HEK293 (cell line): ENCODE results near the gene TCEA2.

Source experiments
- CTCF ChIA-PET: fragments of 350-600 bp; formaldehyde crosslinking; extraction: SDS; loops from one replicate; lab custom pipeline; 2021; ENCODE audit warnings: antibody characterized with exemption; lab: Yijun Ruan, JAX
- POLR2A ChIA-PET: fragments of 300-600 bp; formaldehyde crosslinking; extraction: SDS; loops from one replicate; lab custom pipeline; 2020; ENCODE audit warnings: antibody characterized with exemption, inconsistent platforms; lab: Yijun Ruan, JAX
- H3K27ac ChIP-seq: fragments of 200-500 bp; sonication (Bioruptor generic); 2 replicates; pipeline ENCODE4 v1.5.1; 2014; ENCODE audit warnings: low read depth, low read length, control low read depth, inconsistent platforms; ENCODE audit errors: extremely low read depth
- H3K36me3 ChIP-seq, 2 experiments: fragments of 200-500 bp in 1 of 2; sonication (Bioruptor generic) in 1 of 2; 1 replicate in 1 of 2; 2 replicates in 1 of 2; pipeline ENCODE4 v1.5.1; 2014 to 2017; ENCODE audit warnings: inconsistent platforms in 2 of 2, low read length in 2 of 2; ENCODE audit not compliant: control insufficient read depth in 2 of 2, insufficient read depth in 1 of 2
- H3K4me1 ChIP-seq: fragments of 200-500 bp; sonication (Bioruptor generic); 2 replicates; pipeline ENCODE4 v1.5.1; 2014; ENCODE audit warnings: mild to moderate bottlenecking, low read length, inconsistent platforms; ENCODE audit not compliant: control insufficient read depth, insufficient read depth
- H3K4me3 ChIP-seq: 2 replicates; pipeline ENCODE4 v1.5.1; 2011; ENCODE audit warnings: low read depth, mild to moderate bottlenecking, control low read depth, low read length, moderate library complexity
- H3K9me3 ChIP-seq: fragments of 200-500 bp; sonication (Bioruptor generic); 2 replicates; pipeline ENCODE4 v1.5.1; 2014; ENCODE audit warnings: low read depth, low read length, inconsistent platforms; ENCODE audit not compliant: control insufficient read depth, insufficient read depth
- HIC1 ChIP-seq: fragments of 450-650 bp; formaldehyde crosslinking; IDR thresholded peaks from 2 replicates; pipeline ENCODE4 v1.5.1; 2016; ENCODE audit warnings: missing biosample characterization, missing genetic modification characterization
- KLF10 ChIP-seq: fragments of 450-650 bp; IDR thresholded peaks from 2 replicates; pipeline ENCODE4 v1.5.1; 2018; ENCODE audit warnings: missing biosample characterization, mild to moderate bottlenecking, missing genetic modification characterization
- PRDM10 ChIP-seq: fragments of 450-650 bp; formaldehyde crosslinking; IDR thresholded peaks from 2 replicates; pipeline ENCODE4 v1.5.1; 2016; ENCODE audit warnings: missing biosample characterization, missing genetic modification characterization
- SCRT2 ChIP-seq: fragments of 450-650 bp; formaldehyde crosslinking; IDR thresholded peaks from 2 replicates; pipeline ENCODE4 v1.5.1; 2016; ENCODE audit warnings: missing biosample characterization, missing genetic modification characterization
- SP2 ChIP-seq: fragments of 450-650 bp; formaldehyde crosslinking; IDR thresholded peaks from 2 replicates; pipeline ENCODE4 v1.5.1; 2016; ENCODE audit warnings: missing biosample characterization, missing genetic modification characterization
- WT1 ChIP-seq: fragments of 450-650 bp; formaldehyde crosslinking; IDR thresholded peaks from 2 replicates; pipeline ENCODE4 v1.5.1; 2016; ENCODE audit warnings: missing biosample characterization, missing genetic modification characterization
- ZBTB17 ChIP-seq: fragments of 450-650 bp; formaldehyde crosslinking; IDR thresholded peaks from 2 replicates; pipeline ENCODE4 v1.5.1; 2016; ENCODE audit warnings: missing biosample characterization, missing genetic modification characterization
- ZBTB20 ChIP-seq: fragments of 450-650 bp; formaldehyde crosslinking; IDR thresholded peaks from 2 replicates; pipeline ENCODE4 v1.5.1; 2016; ENCODE audit warnings: missing biosample characterization, missing genetic modification characterization
- ZFP3 ChIP-seq: fragments of 450-650 bp; formaldehyde crosslinking; IDR thresholded peaks from 2 replicates; pipeline ENCODE4 v1.5.1; 2016; ENCODE audit warnings: low read depth, missing biosample characterization, missing genetic modification characterization
- ZIC2 ChIP-seq: fragments of 450-650 bp; formaldehyde crosslinking; IDR thresholded peaks from 2 replicates; pipeline ENCODE4 v1.5.1; 2016; ENCODE audit warnings: missing biosample characterization, missing genetic modification characterization
- ZNF112 ChIP-seq: fragments of 450-650 bp; formaldehyde crosslinking; IDR thresholded peaks from 2 replicates; pipeline ENCODE4 v1.5.0; 2017; ENCODE audit warnings: missing biosample characterization, missing genetic modification characterization
- ZNF132 ChIP-seq: fragments of 450-650 bp; formaldehyde crosslinking; IDR thresholded peaks from 2 replicates; pipeline ENCODE4 v1.5.1; 2017; ENCODE audit warnings: missing biosample characterization, missing genetic modification characterization, borderline replicate concordance
- ZNF658 ChIP-seq: fragments of 450-650 bp; formaldehyde crosslinking; IDR thresholded peaks from 2 replicates; pipeline ENCODE4; 2016; ENCODE audit warnings: missing biosample characterization, missing genetic modification characterization
- ZNF776 ChIP-seq: fragments of 450-650 bp; formaldehyde crosslinking; IDR thresholded peaks from 2 replicates; pipeline ENCODE4 v1.5.0; 2017; ENCODE audit warnings: missing biosample characterization, missing genetic modification characterization, borderline replicate concordance
- ZNF785 ChIP-seq: fragments of 450-650 bp; formaldehyde crosslinking; IDR thresholded peaks from 2 replicates; pipeline ENCODE4 v1.5.1; 2016; ENCODE audit warnings: missing biosample characterization, missing genetic modification characterization
- TF ChIP-seq, protein P1 (sequence below): fragments of 450-650 bp; formaldehyde crosslinking; IDR thresholded peaks from 2 replicates; pipeline ENCODE4 v1.5.1; 2016; ENCODE audit warnings: missing biosample characterization, missing genetic modification characterization
- TF ChIP-seq, protein P2 (sequence below): fragments of 450-650 bp; formaldehyde crosslinking; IDR thresholded peaks from 2 replicates; pipeline ENCODE4 v1.5.1; 2016; ENCODE audit warnings: missing biosample characterization, missing genetic modification characterization
- TF ChIP-seq, protein P3 (sequence below): fragments of 450-650 bp; formaldehyde crosslinking; IDR thresholded peaks from 2 replicates; pipeline ENCODE4 v1.5.1; 2016; ENCODE audit warnings: missing biosample characterization, missing genetic modification characterization

The TCEA2 gene

DNA sequence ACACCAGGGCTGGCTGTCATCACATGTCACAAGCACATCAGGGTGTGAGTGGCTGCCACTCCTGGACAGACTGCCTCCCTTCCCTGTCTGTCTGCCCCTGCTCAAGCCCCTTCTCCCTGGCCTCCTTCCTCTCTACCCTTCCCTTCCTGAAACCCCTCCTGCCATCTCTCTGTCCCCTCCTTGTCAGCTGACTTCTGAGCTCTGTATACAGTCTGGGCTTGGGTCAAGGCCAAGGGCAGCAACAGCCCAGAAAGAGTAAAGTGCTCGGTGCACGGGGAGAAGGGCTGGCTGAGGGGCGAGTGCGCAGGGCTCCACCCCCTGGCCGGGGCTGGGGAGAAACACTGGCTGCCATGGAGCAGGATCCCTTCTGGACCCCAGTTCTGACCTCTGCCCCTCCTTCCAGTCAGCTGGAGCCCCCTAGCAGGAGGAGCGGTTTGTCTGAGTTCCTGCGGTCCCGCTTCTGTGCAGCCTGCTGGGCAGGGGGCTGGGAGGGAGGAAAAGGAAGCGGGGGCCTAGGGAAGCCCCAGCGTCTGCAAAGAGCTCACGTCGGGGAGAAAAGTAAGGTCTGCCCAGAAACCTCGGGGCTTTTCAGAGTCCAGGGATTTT is 19.2 kb downstream of the TCEA2 start:
- no peak for TF ChIP-seq ZNF785
- TF ChIP-seq, protein P1, sequence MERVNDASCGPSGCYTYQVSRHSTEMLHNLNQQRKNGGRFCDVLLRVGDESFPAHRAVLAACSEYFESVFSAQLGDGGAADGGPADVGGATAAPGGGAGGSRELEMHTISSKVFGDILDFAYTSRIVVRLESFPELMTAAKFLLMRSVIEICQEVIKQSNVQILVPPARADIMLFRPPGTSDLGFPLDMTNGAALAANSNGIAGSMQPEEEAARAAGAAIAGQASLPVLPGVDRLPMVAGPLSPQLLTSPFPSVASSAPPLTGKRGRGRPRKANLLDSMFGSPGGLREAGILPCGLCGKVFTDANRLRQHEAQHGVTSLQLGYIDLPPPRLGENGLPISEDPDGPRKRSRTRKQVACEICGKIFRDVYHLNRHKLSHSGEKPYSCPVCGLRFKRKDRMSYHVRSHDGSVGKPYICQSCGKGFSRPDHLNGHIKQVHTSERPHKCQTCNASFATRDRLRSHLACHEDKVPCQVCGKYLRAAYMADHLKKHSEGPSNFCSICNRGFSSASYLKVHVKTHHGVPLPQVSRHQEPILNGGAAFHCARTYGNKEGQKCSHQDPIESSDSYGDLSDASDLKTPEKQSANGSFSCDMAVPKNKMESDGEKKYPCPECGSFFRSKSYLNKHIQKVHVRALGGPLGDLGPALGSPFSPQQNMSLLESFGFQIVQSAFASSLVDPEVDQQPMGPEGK (tag by site-specific recombination): peak; percentile 55; the same call in 1 of the 2 replicates
- TF ChIP-seq ZIC2 (tag by site-specific recombination): 0 out of 2 replicates have a peak, but pooled peaks have one; percentile 19
- 0 out of 2 replicates have a peak, but pooled peaks have one; percentile 22 for TF ChIP-seq SCRT2 (tag by site-specific recombination)
- no peak for TF ChIP-seq ZNF658
- TF ChIP-seq ZBTB17 (tag by site-specific recombination): peak; percentile 55; the same call in 1 of the 2 replicates
- TF ChIP-seq ZNF776 (tag by site-specific recombination): no peak
- no peak for TF ChIP-seq KLF10 (tag by site-specific recombination)
- no peak for TF ChIP-seq WT1 (tag by site-specific recombination)
- TF ChIP-seq ZNF132 (tag by site-specific recombination): no peak
- TF ChIP-seq, protein P2, sequence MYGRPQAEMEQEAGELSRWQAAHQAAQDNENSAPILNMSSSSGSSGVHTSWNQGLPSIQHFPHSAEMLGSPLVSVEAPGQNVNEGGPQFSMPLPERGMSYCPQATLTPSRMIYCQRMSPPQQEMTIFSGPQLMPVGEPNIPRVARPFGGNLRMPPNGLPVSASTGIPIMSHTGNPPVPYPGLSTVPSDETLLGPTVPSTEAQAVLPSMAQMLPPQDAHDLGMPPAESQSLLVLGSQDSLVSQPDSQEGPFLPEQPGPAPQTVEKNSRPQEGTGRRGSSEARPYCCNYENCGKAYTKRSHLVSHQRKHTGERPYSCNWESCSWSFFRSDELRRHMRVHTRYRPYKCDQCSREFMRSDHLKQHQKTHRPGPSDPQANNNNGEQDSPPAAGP (tag by site-specific recombination): peak; percentile 34; the same call in 1 of the 2 replicates
- TF ChIP-seq SP2: 0 out of 2 replicates have a peak, but pooled peaks have one; percentile 16
- TF ChIP-seq ZNF112 (tag by site-specific recombination): no peak
- TF ChIP-seq ZBTB20 (tag by site-specific recombination): peak; percentile 48
- no peak overlapping the region for H3K27ac ChIP-seq

DNA sequence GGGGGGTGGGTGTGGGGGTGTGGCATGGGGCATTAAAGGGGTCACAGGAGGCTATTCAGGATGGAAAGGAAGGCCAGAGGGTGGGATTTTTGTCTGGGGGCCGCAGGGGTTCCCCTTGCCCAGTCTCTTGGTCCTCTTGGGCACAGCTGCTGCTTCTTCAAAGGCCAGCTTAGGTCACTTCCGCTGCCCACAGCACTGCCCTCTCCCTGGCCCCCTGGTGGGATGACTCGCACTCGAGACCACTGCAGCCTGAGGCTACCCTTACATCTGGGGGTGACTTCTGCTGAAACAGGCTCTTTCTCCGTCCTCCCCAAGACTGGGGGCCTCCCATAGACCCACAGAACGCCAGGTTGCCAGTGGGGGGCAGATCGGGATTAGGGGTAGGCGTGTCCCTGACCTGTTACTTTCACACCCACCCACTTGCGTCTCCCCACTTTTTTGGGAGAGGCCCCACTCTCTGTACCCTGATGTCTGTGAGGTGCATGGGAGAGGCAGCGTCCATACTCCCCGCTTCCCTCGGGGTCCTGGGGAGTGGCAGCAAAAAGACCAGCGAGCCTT is 19.9 kb downstream of the TCEA2 start:
- CTCF ChIA-PET: interaction anchor here (0.6 to 4.8 kb wide), 6 partner anchors 18 to 92 kb away, joined by 3 to 35 read pairs (median 4); no protein-coding TSS in a partner anchor

More for the DNA sequence above, 19.2 kb downstream of the TCEA2 start:
- H3K4me1 ChIP-seq: peaks cover 10% of the 10 kb centered on the region
- POLR2A ChIA-PET: interaction anchor here (2.9 kb wide), 1 partner anchor 20 kb away, joined by 13 read pairs; the partner anchor contains the start of gene TCEA2
- CTCF ChIA-PET: interaction anchor here (0.9 to 4.8 kb wide), 2 partner anchors 20 to 38 kb away, joined by 3 to 35 read pairs; no protein-coding TSS in a partner anchor
- H3K9me3 ChIP-seq: no peaks in the 10 kb centered on the region
- H3K36me3 ChIP-seq: no peaks in the 10 kb centered on the region
- H3K4me3 ChIP-seq: no peak overlapping the region

More for the DNA sequence above, 19.9 kb downstream of the TCEA2 start:
- Histone ChIP-seq H3K4me3 (peak overlapping the region; percentile 27; the same call in 1 of the 2 replicates), H3K27ac (no peak overlapping the region), H3K36me3 (no peaks in the 10 kb centered on the region), H3K9me3 (no peaks in the 10 kb centered on the region), H3K4me1 (peaks cover 9% of the 10 kb centered on the region)
- 0 out of 2 replicates have a peak, but pooled peaks have one; percentile 15 for TF ChIP-seq HIC1 (tag by site-specific recombination)
- peak; percentile 77 for TF ChIP-seq SCRT2 (tag by site-specific recombination)
- TF ChIP-seq PRDM10 (tag by site-specific recombination): 0 out of 2 replicates have a peak, but pooled peaks have one; percentile 14
- TF ChIP-seq, protein P3, sequence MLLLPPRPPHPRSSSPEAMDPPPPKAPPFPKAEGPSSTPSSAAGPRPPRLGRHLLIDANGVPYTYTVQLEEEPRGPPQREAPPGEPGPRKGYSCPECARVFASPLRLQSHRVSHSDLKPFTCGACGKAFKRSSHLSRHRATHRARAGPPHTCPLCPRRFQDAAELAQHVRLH (tag by site-specific recombination): 0 out of 2 replicates have a peak, but pooled peaks have one; percentile 10
- TF ChIP-seq ZFP3 (tag by site-specific recombination): no peak
- POLR2A ChIA-PET: interaction anchor here (1.1 to 2.9 kb wide), 3 partner anchors 20 to 45 kb away, joined by 3 to 13 read pairs (median 4); partner anchors contain the start of gene TCEA2
